Spleen (tissue), 11 donors: ENCODE data around the gene ACTN1. TPM values are rescaled to one million over a fixed set of nuclear protein-coding genes. Genes with fewer than 3 reads are reported as not detected.

Source experiments
- DNase-seq: peaks from one replicate; pipeline ENCODE4 v3.0.0-alpha.2; 2020
- H3K27ac ChIP-seq, 8 donors: fragments of 200-600 bp; sonication (generic) in 7 of 8; 1 replicate in 4 of 8; 2 replicates in 4 of 8; pipeline versions ENCODE4 v1.5.0 to v1.8.0; 2016 to 2021; ENCODE audit warnings: inconsistent platforms in 4 of 8, mild to moderate bottlenecking in 4 of 8, moderate library complexity in 1 of 8
- H3K27me3 ChIP-seq, 7 donors: fragments of 200-600 bp; sonication (generic) in 6 of 7; replicated peaks in 1 of 7; 1 replicate in 4 of 7; 2 replicates in 3 of 7; pipeline versions ENCODE4 v1.5.0 to v1.8.0; 2016 to 2021; ENCODE audit warnings: inconsistent platforms in 3 of 7, mild to moderate bottlenecking in 1 of 7
- H3K36me3 ChIP-seq, 6 donors: fragments of 200-600 bp; sonication (generic) in 5 of 6; 1 replicate in 4 of 6; 2 replicates in 2 of 6; pipeline versions ENCODE4 v1.5.0 to v1.8.0; 2016 to 2021; ENCODE audit warnings: inconsistent platforms in 2 of 6
- H3K4me1 ChIP-seq, 6 donors: fragments of 200-600 bp; sonication (generic) in 5 of 6; 1 replicate in 3 of 6; 2 replicates in 3 of 6; pipeline versions ENCODE4 v1.5.0 to v1.8.0; 2016 to 2021; ENCODE audit warnings: inconsistent platforms in 3 of 6
- H3K4me3 ChIP-seq, 8 donors: fragments of 200-600 bp; sonication (generic) in 7 of 8; 1 replicate in 4 of 8; 2 replicates in 4 of 8; pipeline versions ENCODE4 v1.5.0 to v1.8.0; 2016 to 2021; ENCODE audit warnings: inconsistent platforms in 4 of 8, mild to moderate bottlenecking in 4 of 8, moderate library complexity in 2 of 8
- H3K9me3 ChIP-seq, 8 donors: fragments of 200-600 bp; sonication (generic) in 7 of 8; 1 replicate in 4 of 8; 2 replicates in 4 of 8; pipeline versions ENCODE4 v1.5.0 to v1.8.0; 2016 to 2021; ENCODE audit warnings: inconsistent platforms in 4 of 8
- CTCF ChIP-seq, 11 experiments: fragments of 200-600 bp in 7 of 11; fragments of 450-650 bp in 4 of 11; sonication (generic) in 4 of 11; IDR thresholded peaks in 8 of 11; conservative IDR thresholded peaks in 3 of 11; 1 replicate in 7 of 11; 2 replicates in 4 of 11; pipeline versions ENCODE4 v1.4.0 to v1.8.0; 2016 to 2021; ENCODE audit warnings: antibody characterized with exemption in 11 of 11, inconsistent platforms in 4 of 11, mild to moderate bottlenecking in 1 of 11
- POLR2A ChIP-seq, 3 donors: fragments of 450-650 bp; IDR thresholded peaks; one replicate each; pipeline ENCODE4 v1.5.1; 2017; ENCODE audit warnings: antibody characterized with exemption in 3 of 3, mild to moderate bottlenecking in 1 of 3
- POLR2AphosphoS5 ChIP-seq, 3 donors: sonication (generic); formaldehyde crosslinking; IDR thresholded peaks; one replicate each; pipeline ENCODE4 v1.5.1; 2017; ENCODE audit warnings: antibody characterized with exemption in 3 of 3
- WGBS, 5 donors: extraction: QIAGEN DNeasy Blood & Tissue Kit in 3 of 5; methylation state at CpG; one replicate each; pipeline versions ENCODE4 v1.1.5 to v1.1.7; 2013 to 2018; 5-methylcytosine and 5-hydroxymethylcytosine counted together
- intact Hi-C: fragments of 100-400 bp; cut with DNase I; formaldehyde crosslinking; loops from one replicate; pipeline ENCODE4 v1.15.0; 2023; ENCODE audit warnings: low total_unique reads
- polyA plus RNA-seq, 3 donors: library from polyadenylated mRNA; stranded (reverse); fragments of 200-250 nt; gene quantifications; one replicate each; pipeline ENCODE4 v1.2.1, GENCODE V29; 2013
- total RNA-seq, 7 donors: library from RNA; depleted of rRNA in 3 of 7; stranded (reverse); fragments of >200 nt in 3 of 7; fragmentation: NEBNext Ultra II Directional in 4 of 7; extraction: Animal tissue kit (Norgen Biotek cat#: 25700) in 4 of 7; gene quantifications; one replicate each; pipeline versions ENCODE4 v1.1.0 to v1.2.1, GENCODE V29; 2016 to 2021
- donor health status: healthy with polysubstance abuse.
- donor health status: DM: no; HTN: no; CAD: no; lungs with moderate emphysema.
- donor health status: DM: no; HTN: no; CAD: no.
- donor health status: Bipolar disorder and iron deficiency.
- donor health status: healthy.
- donor health status: DM: no; HTN: no; CAD: no.
- donor health status: DM: yes; HTN: yes; CAD: no.

Gene ACTN1
- total and polyA plus RNA-seq, 10 donors, result 15.4 to 315 (median 95.4) TPM

- DNase-seq, result no peak
- Histone ChIP-seq H3K27ac (peak overlapping the region in 7 of 8 donors; percentile 41 to 92 (median 69)), H3K4me1 (peaks cover 13 to 99% (median 45%) of the 10 kb centered on the region in 6 donors), H3K36me3 (no peaks in the 10 kb centered on the region), H3K4me3 (no peak overlapping the region), H3K9me3 (no peaks in the 10 kb centered on the region), H3K27me3 (no peaks in the 10 kb centered on the region)
- WGBS, 5 donors, result 68 to 89% (median 80%) methylated on average over 7 to 9 of the region's 9 CpGs
- intact Hi-C loops, result no loop called here
- TF ChIP-seq CTCF (IDR thresholded peaks at IDR 0.05 in 8 of 11, conservative IDR thresholded peaks at IDR 0.05 in 3 of 11) (no peak), POLR2AphosphoS5 (IDR thresholded peaks at IDR 0.05) (peak; percentile 46 to 72 (median 63))
These were observed 39.0 kb downstream of the ACTN1 start for GRCh38 chr14:68939893-68940613.

DNA sequence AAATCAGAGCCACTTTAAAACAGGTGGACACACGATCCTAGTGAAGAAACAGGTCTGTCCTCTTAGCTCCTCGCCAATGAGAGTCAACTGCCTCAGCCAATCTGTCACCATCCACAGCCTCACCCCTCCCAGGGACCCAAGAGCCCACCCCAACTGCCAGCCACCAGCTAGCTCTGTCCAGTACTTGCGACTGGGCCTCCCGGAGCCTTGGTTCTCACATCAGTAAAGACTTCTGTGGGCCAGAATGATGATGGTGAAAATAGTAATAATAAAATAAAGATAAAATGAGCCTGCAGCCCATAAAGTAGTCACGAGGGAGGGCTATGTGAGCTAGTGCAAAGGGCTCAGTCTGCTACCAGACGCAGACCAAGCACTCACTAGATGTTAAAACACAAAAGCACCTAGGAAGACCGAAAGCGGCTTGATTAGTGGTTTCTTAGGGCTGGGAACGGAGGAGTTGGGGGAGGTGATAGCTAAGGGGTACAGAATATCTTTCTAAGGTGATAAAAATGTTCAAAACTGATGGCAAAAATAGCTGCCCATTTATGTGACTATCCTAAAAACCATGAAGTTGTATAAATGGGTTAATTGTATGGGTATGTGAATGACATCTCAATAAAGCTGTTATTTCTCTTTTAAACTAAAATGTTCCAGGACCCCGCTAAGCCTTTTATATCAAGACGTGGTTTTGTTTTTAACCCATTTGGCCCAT, 39.8 kb downstream of the ACTN1 start:
- Histone ChIP-seq H3K27ac (peak overlapping the region in 7 of 8 donors; percentile 41 to 92 (median 69)), H3K9me3 (no peaks in the 10 kb centered on the region), H3K4me3 (no peak overlapping the region), H3K27me3 (no peaks in the 10 kb centered on the region), H3K36me3 (no peaks in the 10 kb centered on the region), H3K4me1 (peaks cover 13 to 100% (median 48%) of the 10 kb centered on the region in 6 donors)
- WGBS, 5 donors, result 78 to 84% (median 82%) methylated on average over 11 of the region's 11 CpGs
- no peak for TF ChIP-seq POLR2AphosphoS5 (IDR thresholded peaks at IDR 0.05)
- no peak for TF ChIP-seq POLR2A (IDR thresholded peaks at IDR 0.05)
- TF ChIP-seq CTCF (IDR thresholded peaks at IDR 0.05 in 8 of 11, conservative IDR thresholded peaks at IDR 0.05 in 3 of 11), result no peak
- intact Hi-C loops, result no loop called here
- no peak for DNase-seq

DNA sequence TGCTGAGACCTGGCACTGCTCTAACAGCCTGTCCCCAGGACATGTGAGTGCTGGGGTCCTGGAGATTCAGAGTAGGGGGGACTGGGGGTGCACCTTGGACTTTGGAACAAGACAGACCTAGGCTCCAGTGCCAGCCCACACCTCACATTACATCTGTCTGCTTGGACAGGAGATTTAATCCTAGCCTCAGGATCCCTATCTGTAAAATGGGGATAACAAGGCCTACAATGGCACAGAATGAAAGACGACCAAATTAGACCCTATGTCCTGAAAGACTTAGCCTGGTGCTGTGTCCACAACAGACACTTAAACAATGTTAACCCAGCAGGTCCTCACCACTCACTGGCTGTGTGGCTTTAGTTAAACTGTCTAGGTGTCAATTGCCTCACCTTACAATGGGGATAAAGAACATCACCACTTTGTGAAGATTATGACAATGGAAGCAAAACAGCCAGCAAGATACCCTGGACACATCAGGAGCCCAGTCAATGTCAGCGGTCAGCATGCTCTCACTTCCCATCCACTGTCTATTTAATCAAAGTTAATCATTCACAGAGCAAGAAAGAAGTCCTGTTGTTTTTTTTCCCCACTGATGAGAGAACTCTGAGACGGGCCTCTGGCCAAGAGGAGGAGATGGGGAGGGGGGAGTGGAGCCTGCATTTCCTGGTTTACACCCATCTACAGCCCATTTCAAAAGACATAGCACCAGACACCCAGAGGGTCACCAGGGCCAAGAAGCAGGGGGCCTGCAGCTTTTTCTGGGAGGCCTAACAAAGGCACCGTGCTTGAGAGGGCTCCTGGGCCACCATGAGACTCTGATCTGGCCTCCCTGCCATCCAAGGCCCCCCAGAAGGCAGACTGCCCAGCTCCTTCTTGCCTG, 40.6 kb downstream of the ACTN1 start:
- WGBS, 5 donors, result 52 to 76% (median 67%) methylated on average over 4 of the region's 4 CpGs
- H3K4me3 ChIP-seq, result peak overlapping the region in 1 of 8 donors; percentile 24
- DNase-seq, result no peak

More for the DNA sequence above, 40.6 kb downstream of the ACTN1 start:
- H3K27ac ChIP-seq, result peak overlapping the region in 7 of 8 donors; percentile 41 to 92 (median 69)
- peaks cover 13 to 100% (median 51%) of the 10 kb centered on the region in 6 donors for H3K4me1 ChIP-seq
- no peaks in the 10 kb centered on the region for H3K9me3 ChIP-seq
- intact Hi-C loops, result no loop called here
- no peaks in the 10 kb centered on the region for H3K27me3 ChIP-seq
- H3K36me3 ChIP-seq, result no peaks in the 10 kb centered on the region
- no peak for TF ChIP-seq POLR2A (IDR thresholded peaks at IDR 0.05)
- TF ChIP-seq POLR2AphosphoS5 (IDR thresholded peaks at IDR 0.05), result no peak
- no peak for TF ChIP-seq CTCF (IDR thresholded peaks at IDR 0.05 in 8 of 11, conservative IDR thresholded peaks at IDR 0.05 in 3 of 11)
